K562 (cell line): Measurements from ENCODE around the gene UIMC1. TPM values are rescaled to one million over a fixed set of nuclear protein-coding genes. Genes with fewer than 3 reads are reported as not detected.

Experiments used
- CBFB ChIP-seq: sonication (generic); formaldehyde crosslinking; IDR thresholded peaks from 2 replicates; pipeline ENCODE4 v1.4.0; 2020; ENCODE audit warnings: mild to moderate bottlenecking, missing genetic modification reagents
- CREBBP ChIP-seq: IDR thresholded peaks from one replicate; pipeline ENCODE4 v1.6.1; 2012; ENCODE audit warnings: low read depth, mild to moderate bottlenecking, control low read depth, inconsistent platforms, low read length
- EHMT2 ChIP-seq: fragments of 450-650 bp; IDR thresholded peaks from 2 replicates; pipeline ENCODE4 v1.6.1; 2018; ENCODE audit warnings: antibody characterized with exemption
- EWSR1 ChIP-seq: fragments of 450-650 bp; IDR thresholded peaks from 2 replicates; pipeline ENCODE4 v1.6.1; 2018; ENCODE audit warnings: borderline replicate concordance, mild to moderate bottlenecking, low read depth, moderate library complexity; ENCODE audit not compliant: partially characterized antibody
- GATAD2B ChIP-seq: fragments of 450-650 bp; IDR thresholded peaks from 2 replicates; pipeline ENCODE4 v1.6.1; 2017; ENCODE audit warnings: mild to moderate bottlenecking, borderline replicate concordance
- HIVEP1 ChIP-seq: fragments of 250-450 bp; sonication (Bioruptor Pico); IDR thresholded peaks from 2 replicates; pipeline ENCODE4 v1.4.0; 2020; ENCODE audit warnings: mild to moderate bottlenecking
- HMG20B ChIP-seq: fragments of 250-450 bp; sonication (Bioruptor Pico); IDR thresholded peaks from 2 replicates; pipeline ENCODE4 v1.5.0; 2021; ENCODE audit warnings: mild to moderate bottlenecking
- MCM7 ChIP-seq, 2 experiments: fragments of 450-650 bp; IDR thresholded peaks; 2 replicates each; pipeline ENCODE4 v1.6.1; 2016 to 2018
- MITF ChIP-seq: IDR thresholded peaks from 2 replicates; pipeline ENCODE4 v1.6.1; 2014; ENCODE audit warnings: antibody characterized with exemption
- NFE2L1 ChIP-seq: fragments of 450-650 bp; IDR thresholded peaks from 2 replicates; pipeline ENCODE4 v1.6.1; 2016; ENCODE audit warnings: missing genetic modification characterization, low read depth, mild to moderate bottlenecking, missing compliant biosample characterization, moderate library complexity, borderline replicate concordance
- NFRKB ChIP-seq: fragments of 450-650 bp; IDR thresholded peaks from 2 replicates; pipeline ENCODE4 v1.6.1; 2016; ENCODE audit warnings: low read depth
- NONO ChIP-seq, 2 experiments: fragments of 200-400 bp in 1 of 2; fragments of 450-650 bp in 1 of 2; formaldehyde crosslinking in 1 of 2; IDR thresholded peaks; 2 replicates each; pipeline ENCODE4 v1.6.1; 2017; ENCODE audit warnings: low read depth in 2 of 2, mild to moderate bottlenecking in 2 of 2, moderate library complexity in 2 of 2, low read length in 1 of 2
- NRF1 ChIP-seq, 2 experiments: fragments of 450-650 bp; IDR thresholded peaks in 1 of 2; conservative IDR thresholded peaks in 1 of 2; 2 replicates each; pipeline ENCODE4 v1.6.1; 2014; ENCODE audit warnings: mild to moderate bottlenecking in 2 of 2
- NUFIP1 ChIP-seq: fragments of 450-650 bp; IDR thresholded peaks from 2 replicates; pipeline ENCODE4 v1.6.1; 2018; ENCODE audit not compliant: partially characterized antibody
- PHF20 ChIP-seq: fragments of 450-650 bp; IDR thresholded peaks from 2 replicates; pipeline ENCODE4 v1.6.1; 2018; ENCODE audit not compliant: partially characterized antibody
- RFX7 ChIP-seq: fragments of 250-450 bp; sonication (Bioruptor Pico); IDR thresholded peaks from 2 replicates; pipeline ENCODE4 v1.5.1; 2021; ENCODE audit warnings: mild to moderate bottlenecking
- SMAD1 ChIP-seq: fragments of 150-350 bp; IDR thresholded peaks from 2 replicates; pipeline ENCODE4 v1.6.1; 2014; ENCODE audit warnings: low read length, low read depth; ENCODE audit not compliant: partially characterized antibody
- STAG1 ChIP-seq: sonication (generic); formaldehyde crosslinking; IDR thresholded peaks from 2 replicates; pipeline ENCODE4 v1.5.0; 2020; ENCODE audit warnings: missing genetic modification reagents, borderline replicate concordance
- STAT6 ChIP-seq: sonication (generic); formaldehyde crosslinking; IDR thresholded peaks from 2 replicates; pipeline ENCODE4 v1.8.1; 2023; ENCODE audit warnings: mild to moderate bottlenecking, missing genetic modification reagents
- ZFX ChIP-seq: sonication (generic); formaldehyde crosslinking; IDR thresholded peaks from 2 replicates; pipeline ENCODE4 v1.8.0; 2022; ENCODE audit warnings: mild to moderate bottlenecking, missing genetic modification reagents, moderate library complexity
- ZMIZ1 ChIP-seq, 2 experiments: fragments of 150-350 bp in 1 of 2; IDR thresholded peaks; 2 replicates each; pipeline ENCODE4 v1.6.1; 2012 to 2016; ENCODE audit warnings: low read depth in 2 of 2, low read length in 2 of 2, mild to moderate bottlenecking in 1 of 2, moderate library complexity in 1 of 2
- ZNF184 ChIP-seq: sonication (generic); formaldehyde crosslinking; IDR thresholded peaks from 2 replicates; pipeline ENCODE4 v1.5.0; 2020; ENCODE audit warnings: missing genetic modification reagents
- ZNF197 ChIP-seq: fragments of 200-800 bp; sonication (Bioruptor generic); IDR thresholded peaks from 2 replicates; pipeline ENCODE4 v1.6.1; 2016; ENCODE audit warnings: low read depth, missing genetic modification characterization, missing compliant biosample characterization
- ZNF699 ChIP-seq: fragments of 250-450 bp; sonication (Bioruptor Pico); IDR thresholded peaks from 2 replicates; pipeline ENCODE4 v1.8.0; 2021; ENCODE audit warnings: mild to moderate bottlenecking, moderate library complexity; ENCODE audit not compliant: insufficient replicate concordance
- polyA plus RNA-seq, 8 experiments: library from polyadenylated mRNA; depleted of rRNA in 4 of 8; stranded (reverse) in 5 of 8; unstranded in 3 of 8; fragments of >200 nt; fragmentation: Nextera tagmentation in 2 of 8; fragmentation: Illumina TruSeq in 1 of 8; extraction: Ambion mirVana in 2 of 8; extraction: Trizol in 1 of 8; gene quantifications; 2 replicates each; pipeline versions ENCODE4 v1.2.1 to v1.2.3, GENCODE V29; 2011 to 2014; ENCODE audit warnings: inconsistent platforms in 1 of 8, missing spikeins in 1 of 8
- total RNA-seq, 7 experiments: library from RNA; depleted of rRNA in 6 of 7; stranded (reverse); fragments of >200 nt in 6 of 7; fragmentation: Illumina TruSeq in 2 of 7; extraction: Trizol in 2 of 7; gene quantifications; 2 replicates each; pipeline versions ENCODE4 v1.2.1 to v1.2.3, GENCODE V29; 2011 to 2021; ENCODE audit warnings: low replicate concordance in 1 of 7

The UIMC1 gene
- total and polyA plus RNA-seq, 9 of the 15 experiments (the other 6 are each of a cell fraction or from before 2014, with no cell fraction given): 14.9 to 51.7 (median 36.8) TPM

- TF ChIP-seq STAT6 (CRISPR knock-in tag) (no peak), NFE2L1 (tag) (no peak), GATAD2B (no peak), ZNF699 (CRISPR knock-in tag) (no peak), NUFIP1 (no peak), RFX7 (CRISPR knock-in tag) (no peak), ZMIZ1 (IDR thresholded peaks at IDR 0.05; ENCODE audit: low read depth in 2 of 2, low read length in 2 of 2) (no peak), ZNF184 (CRISPR knock-in tag) (no peak), CREBBP (no peak), EWSR1 (no peak), NONO (IDR thresholded peaks at IDR 0.05; ENCODE audit: low read depth in 2 of 2, low read length in 1 of 2) (no peak), HIVEP1 (CRISPR knock-in tag) (no peak), NRF1 (conservative IDR thresholded peaks at IDR 0.05 in 1 of 2, IDR thresholded peaks at IDR 0.05 in 1 of 2) (no peak), MCM7 (IDR thresholded peaks at IDR 0.05) (no peak), SMAD1 (no peak), STAG1 (CRISPR knock-in tag) (peak; percentile 35; the same call in 1 of the 2 replicates), MITF (no peak), NFRKB (no peak), PHF20 (no peak), EHMT2 (no peak), HMG20B (no peak), CBFB (no peak), ZNF197 (CRISPR knock-in tag) (no peak), ZFX (CRISPR knock-in tag) (no peak)
Observed at GRCh38 chr5:176870110-176870591, 136.4 kb downstream of the UIMC1 start (continued).
